HepG2 (cell line): Measurements from ENCODE around the gene LATS2. TPM values are rescaled to one million over a fixed set of nuclear protein-coding genes. Genes with fewer than 3 reads are reported as not detected.
A peak's percentile ranks its signal among the peaks of the same experiment; 100 is the strongest.

Source experiments
- ASH2L ChIP-seq: fragments of 300-600, 200-600 bp; sonication (generic); IDR thresholded peaks from 2 replicates; pipeline ENCODE4 v1.7.0; 2017; ENCODE audit warnings: low read depth, mild to moderate bottlenecking, moderate library complexity, mixed read lengths, low read length; ENCODE audit not compliant: insufficient read length
- ATRX ChIP-seq: sonication (generic); formaldehyde crosslinking; IDR thresholded peaks from 2 replicates; pipeline ENCODE4 v1.4.0; 2020; ENCODE audit warnings: missing genetic modification reagents, borderline replicate concordance
- BCL6 ChIP-seq: IDR thresholded peaks from 2 replicates; pipeline ENCODE4 v1.6.1; 2016; ENCODE audit warnings: missing genetic modification reagents, missing compliant biosample characterization
- FIP1L1 ChIP-seq: fragments of 200-400 bp; formaldehyde crosslinking; IDR thresholded peaks from 2 replicates; pipeline ENCODE4 v1.6.1; 2018; ENCODE audit warnings: low read depth, mild to moderate bottlenecking, low read length, moderate library complexity, borderline replicate concordance; ENCODE audit not compliant: insufficient read depth
- HDAC1 ChIP-seq: sonication (generic); formaldehyde crosslinking; IDR thresholded peaks from 2 replicates; pipeline ENCODE4 v1.5.1; 2020; ENCODE audit warnings: mild to moderate bottlenecking, missing genetic modification reagents
- HOXA7 ChIP-seq: sonication (generic); formaldehyde crosslinking; IDR thresholded peaks from 2 replicates; pipeline ENCODE4 v1.8.1; 2022; ENCODE audit warnings: mild to moderate bottlenecking, missing genetic modification reagents, moderate library complexity
- KDM5B ChIP-seq: sonication (generic); formaldehyde crosslinking; IDR thresholded peaks from 2 replicates; pipeline ENCODE4 v1.4.0; 2020; ENCODE audit warnings: missing genetic modification reagents, mild to moderate bottlenecking, borderline replicate concordance
- KLF13 ChIP-seq: sonication (generic); formaldehyde crosslinking; IDR thresholded peaks from 2 replicates; pipeline ENCODE4 v1.4.0; 2020; ENCODE audit warnings: mild to moderate bottlenecking, missing genetic modification reagents
- KLF6 ChIP-seq: IDR thresholded peaks from 2 replicates; pipeline ENCODE4 v1.8.0; 2016; ENCODE audit warnings: missing biosample characterization, missing genetic modification reagents
- NR2C2 ChIP-seq: sonication (generic); formaldehyde crosslinking; IDR thresholded peaks from 2 replicates; pipeline ENCODE4 v1.4.0; 2020; ENCODE audit warnings: missing genetic modification reagents, mild to moderate bottlenecking, moderate library complexity, borderline replicate concordance
- NR2F6 ChIP-seq, 2 experiments: IDR thresholded peaks; 2 replicates each; pipeline ENCODE4 v1.6.1; 2016; ENCODE audit warnings: antibody characterized with exemption in 1 of 2, mild to moderate bottlenecking in 1 of 2
- PHF5A ChIP-seq: IDR thresholded peaks from one replicate; pipeline ENCODE4 v1.6.1; 2018; ENCODE audit warnings: low read depth, missing genetic modification reagents; ENCODE audit not compliant: unreplicated experiment
- RBAK ChIP-seq: sonication (generic); formaldehyde crosslinking; IDR thresholded peaks from 2 replicates; pipeline ENCODE4 v1.5.1; 2020; ENCODE audit warnings: mild to moderate bottlenecking, missing genetic modification reagents
- ZFP62 ChIP-seq: sonication (generic); formaldehyde crosslinking; IDR thresholded peaks from 2 replicates; pipeline ENCODE4 v1.4.0; 2020; ENCODE audit warnings: missing genetic modification reagents
- ZNF10 ChIP-seq: sonication (generic); formaldehyde crosslinking; IDR thresholded peaks from 2 replicates; pipeline ENCODE4 v1.4.0; 2020; ENCODE audit warnings: mild to moderate bottlenecking, low read depth, missing genetic modification reagents, borderline replicate concordance
- ZNF17 ChIP-seq: sonication (generic); formaldehyde crosslinking; IDR thresholded peaks from 2 replicates; pipeline ENCODE4 v1.5.0; 2020; ENCODE audit warnings: mild to moderate bottlenecking, missing genetic modification reagents
- ZNF724P ChIP-seq: sonication (generic); formaldehyde crosslinking; IDR thresholded peaks from 2 replicates; pipeline ENCODE4 v1.8.0; 2022; ENCODE audit warnings: missing genetic modification reagents, borderline replicate concordance
- ZSCAN20 ChIP-seq: sonication (generic); formaldehyde crosslinking; IDR thresholded peaks from 2 replicates; pipeline ENCODE4 v1.4.0; 2020; ENCODE audit warnings: missing genetic modification reagents, mild to moderate bottlenecking, borderline replicate concordance
- polyA plus RNA-seq, 8 experiments: library from polyadenylated mRNA; depleted of rRNA in 3 of 8; stranded (reverse) in 7 of 8; unstranded in 1 of 8; fragments of >200 nt; fragmentation: Illumina TruSeq in 4 of 8; extraction: Trizol in 4 of 8; gene quantifications; 2 replicates each; pipeline versions ENCODE4 v1.2.1 to v1.2.3, GENCODE V29; 2011 to 2016; ENCODE audit warnings: low read depth in 4 of 8, missing spikeins in 1 of 8, mixed read lengths in 1 of 8; ENCODE audit not compliant: insufficient read depth in 1 of 8
- total RNA-seq, 5 experiments: library from RNA; depleted of rRNA; stranded (reverse); fragments of >200 nt; fragmentation: Illumina TruSeq; extraction: Trizol; gene quantifications; 2 replicates each; pipeline ENCODE4 v1.2.3, GENCODE V29; 2016; ENCODE audit warnings: low read depth in 1 of 5
- TF ChIP-seq, protein P1 (sequence below): sonication (generic); formaldehyde crosslinking; IDR thresholded peaks from 2 replicates; pipeline ENCODE4 v1.4.0; 2020; ENCODE audit warnings: missing genetic modification reagents, mild to moderate bottlenecking, borderline replicate concordance
- TF ChIP-seq, protein P2 (sequence below): sonication (generic); formaldehyde crosslinking; conservative IDR thresholded peaks from 2 replicates; pipeline ENCODE4 v1.5.0; 2020; ENCODE audit warnings: missing genetic modification reagents
- TF ChIP-seq, protein P3 (sequence below): sonication (generic); formaldehyde crosslinking; IDR thresholded peaks from 2 replicates; pipeline ENCODE4 v1.4.0; 2020; ENCODE audit warnings: missing genetic modification reagents, borderline replicate concordance
- TF ChIP-seq, protein P4 (sequence below): sonication (generic); formaldehyde crosslinking; IDR thresholded peaks from 2 replicates; pipeline ENCODE4 v1.4.0; 2020; ENCODE audit warnings: mild to moderate bottlenecking, missing genetic modification reagents
- TF ChIP-seq, protein P5 (sequence below): IDR thresholded peaks from 2 replicates; pipeline ENCODE4 v1.6.1; 2016; ENCODE audit warnings: low read depth, borderline replicate concordance

LATS2 gene
- total and polyA plus RNA-seq, 2 of the 13 experiments (the other 11 are each of a cell fraction or from before 2014, with no cell fraction given) = 7.3 to 8.5 TPM

DNA sequence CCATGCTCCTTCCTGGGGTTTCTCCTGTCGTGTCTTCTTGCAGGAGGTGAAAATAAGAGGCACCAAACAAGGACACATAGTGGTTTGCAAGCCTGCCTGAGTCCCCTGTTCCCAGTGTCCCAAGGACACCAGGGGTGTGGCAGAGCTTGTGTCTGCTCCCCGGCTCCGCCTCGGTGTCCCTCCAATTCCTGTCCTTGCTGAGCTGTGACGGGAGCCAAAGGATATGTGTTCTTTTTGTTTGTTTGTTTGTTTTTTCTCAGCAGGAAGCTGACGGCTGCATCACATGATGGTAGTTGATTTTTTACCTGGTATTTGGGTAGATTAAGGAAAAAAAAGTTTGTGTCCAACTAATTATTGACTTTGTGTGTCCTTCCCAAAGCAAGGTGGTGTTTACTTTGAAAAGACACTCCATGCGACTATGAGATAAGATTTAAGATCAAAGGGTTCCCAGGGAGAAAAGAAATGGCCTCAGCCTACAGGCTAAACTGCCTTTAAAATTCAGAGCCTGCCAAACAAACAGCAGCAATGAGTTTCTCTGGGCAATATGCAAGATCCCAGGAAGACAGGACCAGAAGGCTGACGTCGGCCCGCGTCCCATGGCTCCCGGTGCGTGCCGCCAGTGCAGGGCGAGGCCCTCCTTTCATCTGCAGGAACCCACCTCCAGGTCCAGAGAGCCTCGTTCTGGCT, 108.0 kb downstream of the LATS2 start (continued):
- TF ChIP-seq, protein P1, sequence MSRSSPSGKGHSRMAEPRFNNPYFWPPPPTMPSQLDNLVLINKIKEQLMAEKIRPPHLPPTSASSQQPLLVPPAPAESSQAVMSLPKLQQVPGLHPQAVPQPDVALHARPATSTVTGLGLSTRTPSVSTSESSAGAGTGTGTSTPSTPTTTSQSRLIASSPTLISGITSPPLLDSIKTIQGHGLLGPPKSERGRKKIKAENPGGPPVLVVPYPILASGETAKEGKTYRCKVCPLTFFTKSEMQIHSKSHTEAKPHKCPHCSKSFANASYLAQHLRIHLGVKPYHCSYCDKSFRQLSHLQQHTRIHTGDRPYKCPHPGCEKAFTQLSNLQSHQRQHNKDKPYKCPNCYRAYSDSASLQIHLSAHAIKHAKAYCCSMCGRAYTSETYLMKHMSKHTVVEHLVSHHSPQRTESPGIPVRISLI (CRISPR knock-in tag) = peak; percentile 97
- TF ChIP-seq, protein P2, sequence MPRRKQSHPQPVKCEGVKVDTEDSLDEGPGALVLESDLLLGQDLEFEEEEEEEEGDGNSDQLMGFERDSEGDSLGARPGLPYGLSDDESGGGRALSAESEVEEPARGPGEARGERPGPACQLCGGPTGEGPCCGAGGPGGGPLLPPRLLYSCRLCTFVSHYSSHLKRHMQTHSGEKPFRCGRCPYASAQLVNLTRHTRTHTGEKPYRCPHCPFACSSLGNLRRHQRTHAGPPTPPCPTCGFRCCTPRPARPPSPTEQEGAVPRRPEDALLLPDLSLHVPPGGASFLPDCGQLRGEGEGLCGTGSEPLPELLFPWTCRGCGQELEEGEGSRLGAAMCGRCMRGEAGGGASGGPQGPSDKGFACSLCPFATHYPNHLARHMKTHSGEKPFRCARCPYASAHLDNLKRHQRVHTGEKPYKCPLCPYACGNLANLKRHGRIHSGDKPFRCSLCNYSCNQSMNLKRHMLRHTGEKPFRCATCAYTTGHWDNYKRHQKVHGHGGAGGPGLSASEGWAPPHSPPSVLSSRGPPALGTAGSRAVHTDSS = no peak
- TF ChIP-seq ATRX (no peak), PHF5A (CRISPR knock-in tag) (no peak), BCL6 (CRISPR knock-in tag) (peak; percentile 94), ASH2L (peak; percentile 78), ZSCAN20 (no peak), ZNF724P (0 out of 2 replicates have a peak, but pooled peaks have one; percentile 35), KLF13 (CRISPR knock-in tag) (no peak), RBAK (CRISPR knock-in tag) (no peak; the same call in 1 of the 2 replicates), NR2F6 (IDR thresholded peaks at IDR 0.05) (peak; percentile 80), NR2F6 (CRISPR knock-in tag; IDR thresholded peaks at IDR 0.05) (peak; percentile 62; the same call in 1 of the 2 replicates), HOXA7 (CRISPR knock-in tag) (no peak), KLF6 (CRISPR knock-in tag) (no peak), ZFP62 (CRISPR knock-in tag) (no peak), NR2C2 (CRISPR knock-in tag) (peak; percentile 49; the same call in 1 of the 2 replicates), FIP1L1 (no peak), KDM5B (CRISPR knock-in tag) (no peak), ZNF10 (CRISPR knock-in tag) (no peak), ZNF17 (no peak), HDAC1 (CRISPR knock-in tag) (peak; percentile 79)
- TF ChIP-seq, protein P3, sequence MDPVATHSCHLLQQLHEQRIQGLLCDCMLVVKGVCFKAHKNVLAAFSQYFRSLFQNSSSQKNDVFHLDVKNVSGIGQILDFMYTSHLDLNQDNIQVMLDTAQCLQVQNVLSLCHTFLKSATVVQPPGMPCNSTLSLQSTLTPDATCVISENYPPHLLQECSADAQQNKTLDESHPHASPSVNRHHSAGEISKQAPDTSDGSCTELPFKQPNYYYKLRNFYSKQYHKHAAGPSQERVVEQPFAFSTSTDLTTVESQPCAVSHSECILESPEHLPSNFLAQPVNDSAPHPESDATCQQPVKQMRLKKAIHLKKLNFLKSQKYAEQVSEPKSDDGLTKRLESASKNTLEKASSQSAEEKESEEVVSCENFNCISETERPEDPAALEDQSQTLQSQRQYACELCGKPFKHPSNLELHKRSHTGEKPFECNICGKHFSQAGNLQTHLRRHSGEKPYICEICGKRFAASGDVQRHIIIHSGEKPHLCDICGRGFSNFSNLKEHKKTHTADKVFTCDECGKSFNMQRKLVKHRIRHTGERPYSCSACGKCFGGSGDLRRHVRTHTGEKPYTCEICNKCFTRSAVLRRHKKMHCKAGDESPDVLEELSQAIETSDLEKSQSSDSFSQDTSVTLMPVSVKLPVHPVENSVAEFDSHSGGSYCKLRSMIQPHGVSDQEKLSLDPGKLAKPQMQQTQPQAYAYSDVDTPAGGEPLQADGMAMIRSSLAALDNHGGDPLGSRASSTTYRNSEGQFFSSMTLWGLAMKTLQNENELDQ (CRISPR knock-in tag) = no peak
- TF ChIP-seq, protein P4, sequence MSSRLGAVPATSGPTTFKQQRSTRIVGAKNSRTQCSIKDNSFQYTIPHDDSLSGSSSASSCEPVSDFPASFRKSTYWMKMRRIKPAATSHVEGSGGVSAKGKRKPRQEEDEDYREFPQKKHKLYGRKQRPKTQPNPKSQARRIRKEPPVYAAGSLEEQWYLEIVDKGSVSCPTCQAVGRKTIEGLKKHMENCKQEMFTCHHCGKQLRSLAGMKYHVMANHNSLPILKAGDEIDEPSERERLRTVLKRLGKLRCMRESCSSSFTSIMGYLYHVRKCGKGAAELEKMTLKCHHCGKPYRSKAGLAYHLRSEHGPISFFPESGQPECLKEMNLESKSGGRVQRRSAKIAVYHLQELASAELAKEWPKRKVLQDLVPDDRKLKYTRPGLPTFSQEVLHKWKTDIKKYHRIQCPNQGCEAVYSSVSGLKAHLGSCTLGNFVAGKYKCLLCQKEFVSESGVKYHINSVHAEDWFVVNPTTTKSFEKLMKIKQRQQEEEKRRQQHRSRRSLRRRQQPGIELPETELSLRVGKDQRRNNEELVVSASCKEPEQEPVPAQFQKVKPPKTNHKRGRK (CRISPR knock-in tag) = no peak
- TF ChIP-seq, protein P5, sequence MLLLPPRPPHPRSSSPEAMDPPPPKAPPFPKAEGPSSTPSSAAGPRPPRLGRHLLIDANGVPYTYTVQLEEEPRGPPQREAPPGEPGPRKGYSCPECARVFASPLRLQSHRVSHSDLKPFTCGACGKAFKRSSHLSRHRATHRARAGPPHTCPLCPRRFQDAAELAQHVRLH = no peak
